Measurements from ENCODE around the gene EFCAB12. TPM values are rescaled to one million over a fixed set of nuclear protein-coding genes. Genes with fewer than 3 reads are reported as not detected.

EFCAB12 gene
- total and polyA plus RNA-seq, 10 of the 15 experiments (the other 5 are each of a cell fraction or from before 2014, with no cell fraction given), result 0.02 to 0.85 (median 0.33) TPM

GRCh38 chr3:129440618-129441190 is 12.3 kb upstream of the EFCAB12 start (continued):
- no peak for TF ChIP-seq ZBTB11 (CRISPR knock-in tag; IDR thresholded peaks at IDR 0.05)
- 0 out of 2 replicates have a peak, but pooled peaks have one; percentile 4 for TF ChIP-seq SIN3A (IDR thresholded peaks at IDR 0.05; ENCODE audit: low read depth, low read length)
- TF ChIP-seq ATF7 (IDR thresholded peaks at IDR 0.05; ENCODE audit: low read depth), result no peak
- TF ChIP-seq ZNF592 (IDR thresholded peaks at IDR 0.05), result no peak

Measured in GM12878 (cell line).